ENCODE results near the gene ADIPOR1.
"Not testable (repeated sequence)": the region's sequence is repeated elsewhere in the genome, so short reads cannot be mapped to it uniquely, and the experiment has no call there.

ADIPOR1 gene

DNA sequence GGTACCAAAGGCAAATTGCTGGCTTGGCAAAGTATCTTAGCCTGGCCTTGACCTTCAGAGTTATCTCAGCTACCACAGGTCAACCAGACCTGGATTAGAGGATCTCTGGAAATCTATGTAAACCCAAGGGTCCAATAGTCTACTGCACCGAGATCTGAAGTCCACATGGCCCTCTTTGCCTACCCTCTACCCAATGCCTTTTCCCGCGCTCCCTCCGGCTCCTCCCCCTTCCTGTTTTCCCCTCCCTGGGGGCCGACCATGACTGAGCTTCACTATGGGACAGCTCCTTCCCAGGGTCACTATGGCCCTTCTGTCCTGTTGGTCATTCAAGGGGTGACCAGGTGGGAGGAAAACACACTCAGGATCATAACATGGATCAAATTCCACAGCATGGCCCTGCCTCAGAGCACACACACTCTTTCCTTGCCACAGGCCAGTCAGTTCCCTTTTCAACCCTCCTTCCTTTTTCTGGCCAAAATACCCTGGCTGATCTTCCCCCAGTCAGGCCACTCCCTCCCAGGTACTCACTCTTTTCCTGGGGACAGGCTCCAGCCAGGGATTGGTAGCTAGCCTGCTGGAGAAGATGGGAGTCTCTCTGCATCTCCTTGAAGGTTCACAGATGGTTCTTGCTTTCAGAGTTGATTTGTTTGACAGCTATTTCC, 29.9 kb upstream of the ADIPOR1 start:
- H3K27me3 ChIP-seq (replicated peaks) = peaks cover 3% of the 10 kb centered on the region
- in situ Hi-C loops (cut with HindIII; ENCODE audit: low pct_ligation_motif_present, low sequenced_read_pairs) = no loop called here
- TF ChIP-seq, protein P1, sequence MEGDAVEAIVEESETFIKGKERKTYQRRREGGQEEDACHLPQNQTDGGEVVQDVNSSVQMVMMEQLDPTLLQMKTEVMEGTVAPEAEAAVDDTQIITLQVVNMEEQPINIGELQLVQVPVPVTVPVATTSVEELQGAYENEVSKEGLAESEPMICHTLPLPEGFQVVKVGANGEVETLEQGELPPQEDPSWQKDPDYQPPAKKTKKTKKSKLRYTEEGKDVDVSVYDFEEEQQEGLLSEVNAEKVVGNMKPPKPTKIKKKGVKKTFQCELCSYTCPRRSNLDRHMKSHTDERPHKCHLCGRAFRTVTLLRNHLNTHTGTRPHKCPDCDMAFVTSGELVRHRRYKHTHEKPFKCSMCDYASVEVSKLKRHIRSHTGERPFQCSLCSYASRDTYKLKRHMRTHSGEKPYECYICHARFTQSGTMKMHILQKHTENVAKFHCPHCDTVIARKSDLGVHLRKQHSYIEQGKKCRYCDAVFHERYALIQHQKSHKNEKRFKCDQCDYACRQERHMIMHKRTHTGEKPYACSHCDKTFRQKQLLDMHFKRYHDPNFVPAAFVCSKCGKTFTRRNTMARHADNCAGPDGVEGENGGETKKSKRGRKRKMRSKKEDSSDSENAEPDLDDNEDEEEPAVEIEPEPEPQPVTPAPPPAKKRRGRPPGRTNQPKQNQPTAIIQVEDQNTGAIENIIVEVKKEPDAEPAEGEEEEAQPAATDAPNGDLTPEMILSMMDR (IDR thresholded peaks at IDR 0.05; ENCODE audit: low read depth, low read length, missing control alignments) = no peak
- H3K4me3 ChIP-seq (ENCODE audit: low read depth, low read length) = no peak overlapping the region
- DNase-seq = no peak
- H3K36me3 ChIP-seq (replicated peaks) = no peaks in the 10 kb centered on the region
- no peak overlapping the region for H3K27ac ChIP-seq

- Histone ChIP-seq H3K27me3 (replicated peaks) (peaks cover 3% of the 10 kb centered on the region), H3K4me3 (ENCODE audit: low read depth, low read length) (no peak overlapping the region), H3K36me3 (replicated peaks) (no peaks in the 10 kb centered on the region), H3K27ac (no peak overlapping the region)
- TF ChIP-seq, protein P1 (IDR thresholded peaks at IDR 0.05; ENCODE audit: low read depth, low read length, missing control alignments) = no peak
- no peak for DNase-seq
- in situ Hi-C loops (cut with HindIII; ENCODE audit: low pct_ligation_motif_present, low sequenced_read_pairs) = no loop called here
Observed at GRCh38 chr1:202987255-202987654, 29.1 kb upstream of the ADIPOR1 start.

GRCh38 chr1:202986120-202986519, 28.0 kb upstream of the ADIPOR1 start:
- H3K27me3 ChIP-seq (replicated peaks); DNase-seq; in situ Hi-C loops (cut with HindIII; ENCODE audit: low pct_ligation_motif_present, low sequenced_read_pairs): not testable (repeated sequence)

DNA sequence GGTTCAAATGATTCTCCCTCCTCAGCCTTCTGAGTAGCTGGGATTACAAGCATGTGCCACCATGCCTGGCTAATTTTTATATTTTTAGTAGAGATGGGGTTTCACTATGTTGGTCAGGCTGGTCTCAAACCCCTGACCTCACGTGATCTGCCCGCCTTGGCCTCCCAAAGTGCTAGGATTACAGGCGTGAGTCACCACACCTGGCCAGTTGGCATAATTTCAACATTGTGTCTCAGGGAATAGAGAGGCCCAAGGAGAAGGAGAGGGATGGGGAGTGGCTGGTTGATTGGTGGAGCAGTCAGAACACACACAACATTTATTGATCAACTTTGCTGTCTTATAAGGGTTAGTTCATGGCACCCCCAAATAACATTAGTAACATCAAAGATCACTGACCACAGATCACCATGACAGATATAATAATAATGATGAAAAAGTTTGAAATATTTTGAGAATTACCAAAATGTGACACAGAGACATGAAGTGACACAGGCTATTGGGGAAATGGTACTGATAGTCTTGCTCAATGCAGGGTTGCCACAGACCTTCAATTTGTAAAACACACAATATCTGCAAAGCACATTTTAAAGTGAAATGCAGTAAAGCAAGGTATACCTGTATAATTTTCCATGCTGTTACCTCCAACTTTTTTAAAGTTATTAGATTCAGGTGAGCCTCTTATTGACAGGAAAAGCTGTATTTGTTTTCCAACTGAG, 24.8 kb upstream of the ADIPOR1 start:
- in situ Hi-C loops (cut with HindIII; ENCODE audit: low pct_ligation_motif_present, low sequenced_read_pairs) = no loop called here
- no peak for DNase-seq
- TF ChIP-seq, protein P1 (IDR thresholded peaks at IDR 0.05; ENCODE audit: low read depth, low read length, missing control alignments) = no peak
- H3K4me3 ChIP-seq (ENCODE audit: low read depth, low read length) = no peak overlapping the region
- no peaks in the 10 kb centered on the region for H3K27me3 ChIP-seq (replicated peaks)
- no peaks in the 10 kb centered on the region for H3K36me3 ChIP-seq (replicated peaks)
- H3K27ac ChIP-seq = no peak overlapping the region

More at GRCh38 chr1:202986120-202986519, 28.0 kb upstream of the ADIPOR1 start:
- H3K36me3 ChIP-seq (replicated peaks); H3K4me3 ChIP-seq (ENCODE audit: low read depth, low read length); H3K27ac ChIP-seq: not testable (repeated sequence)

- TF ChIP-seq, protein P1 (IDR thresholded peaks at IDR 0.05; ENCODE audit: low read depth, low read length, missing control alignments) = no peak
- no peaks in the 10 kb centered on the region for H3K36me3 ChIP-seq (replicated peaks)
- in situ Hi-C loops (cut with HindIII; ENCODE audit: low pct_ligation_motif_present, low sequenced_read_pairs) = no loop called here
- no peak overlapping the region for H3K27ac ChIP-seq
- no peak for DNase-seq
- no peaks in the 10 kb centered on the region for H3K27me3 ChIP-seq (replicated peaks)
- H3K4me3 ChIP-seq (ENCODE audit: low read depth, low read length) = no peak overlapping the region
Observed at GRCh38 chr1:202981939-202982338, 23.8 kb upstream of the ADIPOR1 start.

DNA sequence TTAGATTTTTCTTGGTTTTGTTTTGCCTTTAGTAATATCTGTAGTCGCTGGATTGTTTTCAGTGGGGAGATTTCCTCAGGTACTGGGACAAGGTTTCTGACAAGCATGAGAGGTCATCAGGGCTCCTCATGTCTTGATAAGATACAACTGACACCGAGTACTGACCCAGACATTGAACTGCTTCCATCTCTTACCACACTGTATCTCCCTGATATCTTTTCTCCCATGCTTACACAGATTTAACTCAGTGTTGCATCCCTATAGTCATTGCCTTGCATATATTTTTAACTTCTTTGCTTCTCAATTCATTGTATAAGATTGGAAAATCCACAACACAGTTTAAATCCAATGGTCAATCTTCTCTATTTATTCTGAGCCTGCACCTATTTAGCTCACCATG, 21.3 kb upstream of the ADIPOR1 start:
- Histone ChIP-seq H3K27me3 (replicated peaks) (peaks cover 7% of the 10 kb centered on the region), H3K27ac (no peak overlapping the region), H3K4me3 (ENCODE audit: low read depth, low read length) (no peak overlapping the region), H3K36me3 (replicated peaks) (no peaks in the 10 kb centered on the region)
- in situ Hi-C loops (cut with HindIII; ENCODE audit: low pct_ligation_motif_present, low sequenced_read_pairs) = no loop called here
- TF ChIP-seq, protein P1 (IDR thresholded peaks at IDR 0.05; ENCODE audit: low read depth, low read length, missing control alignments) = no peak
- DNase-seq = no peak

Measured in brain microvascular endothelial cell (primary cell).